ENCODE measurements around the gene ARHGEF28.

Gene ARHGEF28

GRCh38 chr5:73654171-73654811 lies 28.3 kb downstream of the ARHGEF28 start:
- no peak overlapping the region for H3K4me3 ChIP-seq (ENCODE audit: insufficient read depth, low read depth, low read length, poor library complexity, severe bottlenecking)
- no peak for DNase-seq
- no peaks in the 10 kb centered on the region for H3K9me3 ChIP-seq (ENCODE audit: control insufficient read depth, low read length)
- no peaks in the 10 kb centered on the region for H3K27me3 ChIP-seq (replicated peaks; ENCODE audit: control insufficient read depth, insufficient read depth, low read length, poor library complexity, severe bottlenecking)
- H3K27ac ChIP-seq (ENCODE audit: insufficient read depth, low read length, poor library complexity, severe bottlenecking), result no peak overlapping the region
- no peaks in the 10 kb centered on the region for H3K36me3 ChIP-seq (ENCODE audit: control insufficient read depth, insufficient read depth, low read length)
- no peaks in the 10 kb centered on the region for H3K4me1 ChIP-seq (ENCODE audit: control insufficient read depth, insufficient read depth, low read length, poor library complexity, severe bottlenecking)

- no peaks in the 10 kb centered on the region for H3K36me3 ChIP-seq (ENCODE audit: control insufficient read depth, insufficient read depth, low read length)
- H3K4me3 ChIP-seq (ENCODE audit: insufficient read depth, low read depth, low read length, poor library complexity, severe bottlenecking), result no peak overlapping the region
- H3K4me1 ChIP-seq (ENCODE audit: control insufficient read depth, insufficient read depth, low read length, poor library complexity, severe bottlenecking), result no peaks in the 10 kb centered on the region
- H3K27me3 ChIP-seq (replicated peaks; ENCODE audit: control insufficient read depth, insufficient read depth, low read length, poor library complexity, severe bottlenecking), result no peaks in the 10 kb centered on the region
- H3K27ac ChIP-seq (ENCODE audit: insufficient read depth, low read length, poor library complexity, severe bottlenecking), result no peak overlapping the region
- no peak for DNase-seq
- no peaks in the 10 kb centered on the region for H3K9me3 ChIP-seq (ENCODE audit: control insufficient read depth, low read length)
Measured at GRCh38 chr5:73654819-73655318, 28.9 kb downstream of the ARHGEF28 start.

GRCh38 chr5:73655521-73656160 lies 29.6 kb downstream of the ARHGEF28 start:
- Histone ChIP-seq H3K36me3 (ENCODE audit: control insufficient read depth, insufficient read depth, low read length) (no peaks in the 10 kb centered on the region), H3K27me3 (replicated peaks; ENCODE audit: control insufficient read depth, insufficient read depth, low read length, poor library complexity, severe bottlenecking) (no peaks in the 10 kb centered on the region), H3K4me1 (ENCODE audit: control insufficient read depth, insufficient read depth, low read length, poor library complexity, severe bottlenecking) (no peaks in the 10 kb centered on the region), H3K27ac (ENCODE audit: insufficient read depth, low read length, poor library complexity, severe bottlenecking) (no peak overlapping the region), H3K9me3 (ENCODE audit: control insufficient read depth, low read length) (no peaks in the 10 kb centered on the region), H3K4me3 (ENCODE audit: insufficient read depth, low read depth, low read length, poor library complexity, severe bottlenecking) (no peak overlapping the region)
- DNase-seq, result no peak

GRCh38 chr5:73661753-73662152 lies 35.8 kb downstream of the ARHGEF28 start:
- Histone ChIP-seq H3K9me3 (ENCODE audit: control insufficient read depth, low read length) (no peaks in the 10 kb centered on the region), H3K27me3 (replicated peaks; ENCODE audit: control insufficient read depth, insufficient read depth, low read length, poor library complexity, severe bottlenecking) (no peaks in the 10 kb centered on the region), H3K36me3 (ENCODE audit: control insufficient read depth, insufficient read depth, low read length) (no peaks in the 10 kb centered on the region), H3K4me1 (ENCODE audit: control insufficient read depth, insufficient read depth, low read length, poor library complexity, severe bottlenecking) (no peaks in the 10 kb centered on the region), H3K4me3 (ENCODE audit: insufficient read depth, low read depth, low read length, poor library complexity, severe bottlenecking) (no peak overlapping the region), H3K27ac (ENCODE audit: insufficient read depth, low read length, poor library complexity, severe bottlenecking) (no peak overlapping the region)
- DNase-seq, result no peak

GRCh38 chr5:73663161-73663859 lies 37.3 kb downstream of the ARHGEF28 start:
- no peaks in the 10 kb centered on the region for H3K36me3 ChIP-seq (ENCODE audit: control insufficient read depth, insufficient read depth, low read length)
- no peaks in the 10 kb centered on the region for H3K4me1 ChIP-seq (ENCODE audit: control insufficient read depth, insufficient read depth, low read length, poor library complexity, severe bottlenecking)
- no peak overlapping the region for H3K27ac ChIP-seq (ENCODE audit: insufficient read depth, low read length, poor library complexity, severe bottlenecking)
- no peaks in the 10 kb centered on the region for H3K27me3 ChIP-seq (replicated peaks; ENCODE audit: control insufficient read depth, insufficient read depth, low read length, poor library complexity, severe bottlenecking)
- no peak overlapping the region for H3K4me3 ChIP-seq (ENCODE audit: insufficient read depth, low read depth, low read length, poor library complexity, severe bottlenecking)
- no peak for DNase-seq
- H3K9me3 ChIP-seq (ENCODE audit: control insufficient read depth, low read length), result no peaks in the 10 kb centered on the region

GRCh38 chr5:73663860-73664240 lies 37.9 kb downstream of the ARHGEF28 start:
- Histone ChIP-seq H3K4me1 (ENCODE audit: control insufficient read depth, insufficient read depth, low read length, poor library complexity, severe bottlenecking) (no peaks in the 10 kb centered on the region), H3K27ac (ENCODE audit: insufficient read depth, low read length, poor library complexity, severe bottlenecking) (no peak overlapping the region), H3K27me3 (replicated peaks; ENCODE audit: control insufficient read depth, insufficient read depth, low read length, poor library complexity, severe bottlenecking) (no peaks in the 10 kb centered on the region), H3K9me3 (ENCODE audit: control insufficient read depth, low read length) (no peaks in the 10 kb centered on the region), H3K4me3 (ENCODE audit: insufficient read depth, low read depth, low read length, poor library complexity, severe bottlenecking) (no peak overlapping the region), H3K36me3 (ENCODE audit: control insufficient read depth, insufficient read depth, low read length) (no peaks in the 10 kb centered on the region)
- DNase-seq, result no peak

- H3K4me3 ChIP-seq (ENCODE audit: insufficient read depth, low read depth, low read length, poor library complexity, severe bottlenecking), result no peak overlapping the region
- no peaks in the 10 kb centered on the region for H3K9me3 ChIP-seq (ENCODE audit: control insufficient read depth, low read length)
- DNase-seq, result no peak
- H3K36me3 ChIP-seq (ENCODE audit: control insufficient read depth, insufficient read depth, low read length), result no peaks in the 10 kb centered on the region
- H3K4me1 ChIP-seq (ENCODE audit: control insufficient read depth, insufficient read depth, low read length, poor library complexity, severe bottlenecking), result no peaks in the 10 kb centered on the region
- H3K27me3 ChIP-seq (replicated peaks; ENCODE audit: control insufficient read depth, insufficient read depth, low read length, poor library complexity, severe bottlenecking), result no peaks in the 10 kb centered on the region
- H3K27ac ChIP-seq (ENCODE audit: insufficient read depth, low read length, poor library complexity, severe bottlenecking), result no peak overlapping the region
Measured at GRCh38 chr5:73664796-73665195, 38.8 kb downstream of the ARHGEF28 start.

GRCh38 chr5:73666891-73667290 lies 40.9 kb downstream of the ARHGEF28 start:
- Histone ChIP-seq H3K4me3 (ENCODE audit: insufficient read depth, low read depth, low read length, poor library complexity, severe bottlenecking) (no peak overlapping the region), H3K27me3 (replicated peaks; ENCODE audit: control insufficient read depth, insufficient read depth, low read length, poor library complexity, severe bottlenecking) (no peaks in the 10 kb centered on the region), H3K9me3 (ENCODE audit: control insufficient read depth, low read length) (no peaks in the 10 kb centered on the region), H3K36me3 (ENCODE audit: control insufficient read depth, insufficient read depth, low read length) (no peaks in the 10 kb centered on the region), H3K4me1 (ENCODE audit: control insufficient read depth, insufficient read depth, low read length, poor library complexity, severe bottlenecking) (no peaks in the 10 kb centered on the region), H3K27ac (ENCODE audit: insufficient read depth, low read length, poor library complexity, severe bottlenecking) (no peak overlapping the region)
- no peak for DNase-seq

- no peaks in the 10 kb centered on the region for H3K36me3 ChIP-seq (ENCODE audit: control insufficient read depth, insufficient read depth, low read length)
- H3K4me3 ChIP-seq (ENCODE audit: insufficient read depth, low read depth, low read length, poor library complexity, severe bottlenecking), result no peak overlapping the region
- DNase-seq, result no peak
- no peaks in the 10 kb centered on the region for H3K9me3 ChIP-seq (ENCODE audit: control insufficient read depth, low read length)
- H3K4me1 ChIP-seq (ENCODE audit: control insufficient read depth, insufficient read depth, low read length, poor library complexity, severe bottlenecking), result no peaks in the 10 kb centered on the region
- no peaks in the 10 kb centered on the region for H3K27me3 ChIP-seq (replicated peaks; ENCODE audit: control insufficient read depth, insufficient read depth, low read length, poor library complexity, severe bottlenecking)
- no peak overlapping the region for H3K27ac ChIP-seq (ENCODE audit: insufficient read depth, low read length, poor library complexity, severe bottlenecking)
Measured at GRCh38 chr5:73668017-73668416, 42.0 kb downstream of the ARHGEF28 start.

- Histone ChIP-seq H3K9me3 (ENCODE audit: control insufficient read depth, low read length) (no peaks in the 10 kb centered on the region), H3K4me1 (ENCODE audit: control insufficient read depth, insufficient read depth, low read length, poor library complexity, severe bottlenecking) (no peaks in the 10 kb centered on the region), H3K4me3 (ENCODE audit: insufficient read depth, low read depth, low read length, poor library complexity, severe bottlenecking) (no peak overlapping the region), H3K27me3 (replicated peaks; ENCODE audit: control insufficient read depth, insufficient read depth, low read length, poor library complexity, severe bottlenecking) (no peaks in the 10 kb centered on the region), H3K36me3 (ENCODE audit: control insufficient read depth, insufficient read depth, low read length) (no peaks in the 10 kb centered on the region), H3K27ac (ENCODE audit: insufficient read depth, low read length, poor library complexity, severe bottlenecking) (no peak overlapping the region)
- DNase-seq, result no peak
Measured at GRCh38 chr5:73668486-73669111, 42.6 kb downstream of the ARHGEF28 start.

Data from effector memory CD4-positive, alpha-beta T cell (primary cell).